Neural cell (in vitro differentiated cells): ENCODE measurements around the gene APP.

Experiments
- POLR2AphosphoS5 ChIP-seq: IDR thresholded peaks from 2 replicates; pipeline ENCODE4 v1.6.1; 2012
- RAD21 ChIP-seq: fragments of 450-650 bp; conservative IDR thresholded peaks from 2 replicates; pipeline ENCODE4 v1.6.1; 2014; ENCODE audit warnings: antibody characterized with exemption, mild to moderate bottlenecking, moderate library complexity

GRCh38 chr21:26195708-26196107, 25.1 kb upstream of the APP start:
- TF ChIP-seq POLR2AphosphoS5 (no peak), RAD21 (no peak)
